ENCODE data around the gene PRDM16.

GRCh38 chr1:3162322-3162882, 93.4 kb downstream of the PRDM16 start:
- TF ChIP-seq, protein P1, sequence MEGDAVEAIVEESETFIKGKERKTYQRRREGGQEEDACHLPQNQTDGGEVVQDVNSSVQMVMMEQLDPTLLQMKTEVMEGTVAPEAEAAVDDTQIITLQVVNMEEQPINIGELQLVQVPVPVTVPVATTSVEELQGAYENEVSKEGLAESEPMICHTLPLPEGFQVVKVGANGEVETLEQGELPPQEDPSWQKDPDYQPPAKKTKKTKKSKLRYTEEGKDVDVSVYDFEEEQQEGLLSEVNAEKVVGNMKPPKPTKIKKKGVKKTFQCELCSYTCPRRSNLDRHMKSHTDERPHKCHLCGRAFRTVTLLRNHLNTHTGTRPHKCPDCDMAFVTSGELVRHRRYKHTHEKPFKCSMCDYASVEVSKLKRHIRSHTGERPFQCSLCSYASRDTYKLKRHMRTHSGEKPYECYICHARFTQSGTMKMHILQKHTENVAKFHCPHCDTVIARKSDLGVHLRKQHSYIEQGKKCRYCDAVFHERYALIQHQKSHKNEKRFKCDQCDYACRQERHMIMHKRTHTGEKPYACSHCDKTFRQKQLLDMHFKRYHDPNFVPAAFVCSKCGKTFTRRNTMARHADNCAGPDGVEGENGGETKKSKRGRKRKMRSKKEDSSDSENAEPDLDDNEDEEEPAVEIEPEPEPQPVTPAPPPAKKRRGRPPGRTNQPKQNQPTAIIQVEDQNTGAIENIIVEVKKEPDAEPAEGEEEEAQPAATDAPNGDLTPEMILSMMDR (IDR thresholded peaks at IDR 0.05; ENCODE audit: low read length): no peak
- TF ChIP-seq EZH2 (optimal IDR thresholded peaks at IDR 0.05; ENCODE audit: low read depth, low read length): no peak
- no peak for TF ChIP-seq EZH2phosphoT487 (IDR thresholded peaks at IDR 0.05; ENCODE audit: low read length)
